Measurements from ENCODE around the gene ATP5MC2.
"Not testable (repeated sequence)": the region's sequence is repeated elsewhere in the genome, so short reads cannot be mapped to it uniquely, and the experiment has no call there.

The ATP5MC2 gene

DNA sequence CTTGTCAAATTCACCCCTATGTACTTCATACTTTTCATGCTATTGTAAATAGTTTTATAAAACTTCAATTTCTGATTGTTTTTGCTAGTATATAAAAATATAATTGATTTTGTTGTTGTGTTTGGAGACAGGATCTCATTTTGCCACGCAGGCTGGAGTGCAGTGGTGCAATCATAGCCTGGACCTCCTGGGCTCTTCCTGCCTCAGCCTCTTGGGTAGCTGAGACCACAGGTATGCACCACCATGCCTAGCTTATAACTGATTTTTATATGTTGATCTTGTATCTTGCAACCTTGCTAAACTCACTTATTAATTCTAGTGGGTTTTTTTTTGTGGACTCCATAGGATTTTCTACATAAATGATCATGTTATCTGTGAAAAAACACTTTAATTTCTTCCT, 23.5 kb downstream of the ATP5MC2 start:
- no peak for DNase-seq (ENCODE audit: low spot score)

DNA sequence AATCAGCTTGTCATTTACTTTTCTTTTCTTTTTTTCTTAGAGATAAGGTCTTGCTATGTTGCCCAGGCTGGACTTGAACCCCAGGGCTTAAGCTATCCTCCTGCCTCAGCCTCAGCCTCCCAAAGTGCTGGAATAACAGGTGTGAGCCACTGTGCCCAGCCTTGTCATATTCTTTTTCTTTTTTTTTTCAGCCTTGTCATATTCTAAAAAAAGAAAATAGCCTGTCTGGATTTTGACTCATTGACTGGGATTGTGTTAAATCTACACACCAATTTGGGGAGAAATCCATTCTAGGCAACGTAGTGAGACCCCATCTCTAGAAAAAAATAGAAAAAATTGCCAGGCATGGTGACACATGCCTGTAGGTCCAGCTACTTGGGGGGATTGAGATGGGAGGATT, 24.1 kb downstream of the ATP5MC2 start:
- no peak for DNase-seq (ENCODE audit: low spot score)

DNA sequence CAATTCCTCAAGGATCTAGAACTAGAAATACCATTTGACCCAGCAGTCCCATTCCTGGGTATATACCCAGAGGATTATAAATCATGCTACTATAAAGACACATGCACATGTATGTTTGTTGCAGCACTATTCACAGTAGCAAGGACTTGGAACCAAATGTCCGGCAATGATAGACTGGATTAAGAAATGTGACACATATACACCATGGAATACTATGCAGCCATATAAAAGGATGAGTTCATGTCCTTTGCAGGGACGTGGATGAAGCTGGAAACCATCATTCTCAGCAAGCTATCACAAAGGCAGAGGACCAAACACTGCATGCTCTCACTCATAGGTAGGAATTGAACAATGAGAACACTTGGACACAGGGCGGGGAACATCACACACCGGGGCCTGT, 29.6 kb downstream of the ATP5MC2 start:
- DNase-seq (ENCODE audit: low spot score), result not testable (repeated sequence)

DNA sequence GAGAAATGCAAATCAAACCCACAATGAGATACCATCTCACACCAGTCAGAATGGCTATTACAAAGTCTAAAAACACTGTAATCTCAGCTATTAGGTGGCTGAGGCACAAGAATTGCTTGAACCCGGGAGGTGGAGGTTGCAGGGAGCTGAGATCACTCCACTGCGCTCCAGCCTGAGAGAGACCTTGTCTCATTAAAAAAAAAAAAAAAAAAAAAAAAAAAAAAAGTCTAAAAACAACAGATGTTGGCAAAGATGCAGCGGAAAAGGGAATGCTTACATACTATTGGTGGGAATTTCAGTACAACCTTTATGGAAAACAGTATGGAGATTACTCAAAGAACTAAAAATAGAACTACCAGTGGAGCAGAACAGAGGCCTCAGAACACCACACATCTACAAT, 30.7 kb downstream of the ATP5MC2 start:
- DNase-seq (ENCODE audit: low spot score), result no peak

DNA sequence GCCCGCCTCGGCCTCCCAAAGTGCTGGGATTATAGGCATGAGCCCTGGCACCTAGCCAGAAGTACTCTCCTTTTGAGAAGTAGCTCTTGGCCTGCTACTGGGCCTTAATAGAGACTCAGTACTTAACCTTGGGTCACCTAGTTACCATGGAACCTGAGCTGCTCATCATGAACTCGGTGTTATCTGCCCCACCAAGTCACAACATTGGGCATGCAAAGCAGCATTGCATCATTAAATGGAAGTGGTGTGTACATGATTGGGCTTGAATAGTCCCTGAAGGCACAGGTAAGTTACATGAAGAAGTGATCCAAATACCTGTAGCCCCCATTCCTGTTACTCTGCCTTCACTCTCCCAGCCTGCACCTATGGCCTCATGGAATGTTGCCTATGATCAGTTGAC, 31.8 kb downstream of the ATP5MC2 start:
- DNase-seq (ENCODE audit: low spot score), result no peak

DNA sequence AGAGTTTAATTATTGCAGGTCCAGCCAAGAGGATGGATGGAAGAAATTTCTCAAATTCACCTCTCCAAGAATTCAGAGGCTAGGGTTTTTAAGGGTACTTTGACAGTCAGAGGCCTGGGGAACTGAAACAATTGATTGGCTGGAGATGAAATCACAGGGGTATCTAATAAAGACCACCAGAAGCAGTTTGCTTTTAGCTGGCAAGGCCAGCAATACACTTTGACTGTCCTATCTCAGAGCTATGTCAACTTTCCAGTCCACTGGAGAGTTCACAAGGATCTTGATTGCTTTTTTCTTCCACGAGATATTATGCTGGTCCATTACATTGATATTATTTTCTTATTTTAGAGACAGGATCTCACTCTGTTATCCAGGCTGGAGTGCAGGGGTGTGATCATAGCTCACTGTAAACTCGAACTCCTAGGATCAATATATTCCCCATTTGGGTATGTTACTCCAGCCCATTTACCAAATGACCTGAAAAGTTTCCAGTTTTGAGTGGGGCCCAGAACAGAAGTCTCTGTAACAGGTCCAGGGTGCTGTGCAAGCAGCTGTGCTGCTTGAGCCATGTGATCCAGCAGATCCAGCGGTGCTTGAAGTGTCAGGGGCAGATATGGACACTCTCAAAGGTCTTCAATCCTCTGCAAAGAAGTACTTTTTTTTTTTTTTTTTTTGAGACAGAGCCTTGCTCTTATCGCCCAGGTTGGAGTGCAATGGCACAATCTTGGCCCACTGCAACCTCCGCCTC, 32.5 kb downstream of the ATP5MC2 start:
- DNase-seq (ENCODE audit: low spot score), result no peak

DNA sequence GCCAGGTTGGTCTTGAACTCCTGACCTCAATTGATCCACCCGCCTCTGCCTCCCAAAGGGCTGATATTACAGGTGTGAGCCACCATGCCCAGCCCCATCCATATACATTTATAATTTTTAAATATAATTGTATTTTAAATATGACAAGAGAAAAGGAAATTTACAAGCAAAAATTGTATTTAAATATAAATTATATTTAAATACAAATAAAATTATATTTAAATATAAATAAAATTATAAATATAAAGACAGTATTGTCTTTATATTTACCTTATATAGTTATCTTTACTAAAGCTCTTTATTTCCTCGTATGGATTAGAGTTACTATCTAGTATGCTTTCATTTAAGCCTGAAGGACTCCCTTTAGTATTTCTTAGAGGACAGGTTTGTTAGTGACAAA, 37.8 kb downstream of the ATP5MC2 start:
- DNase-seq (ENCODE audit: low spot score), result no peak

DNA sequence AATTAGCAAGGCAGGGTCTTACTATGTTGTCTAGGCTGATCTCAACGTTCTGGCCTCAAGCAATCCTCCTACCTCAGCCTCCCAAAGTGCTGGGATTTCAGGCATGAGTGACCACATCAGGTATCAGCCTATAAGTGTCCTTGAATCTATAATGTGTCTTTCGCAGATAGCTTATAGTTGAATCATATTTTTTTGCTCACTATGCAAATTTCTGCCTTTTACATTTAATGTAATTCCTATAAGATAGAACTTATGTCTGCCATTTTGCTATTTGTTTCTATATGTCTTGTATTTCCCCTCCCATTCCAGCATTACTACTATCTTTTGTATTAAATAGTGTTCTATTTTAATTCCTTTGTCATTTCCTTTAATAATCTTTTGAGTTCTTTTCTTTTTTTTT, 39.2 kb downstream of the ATP5MC2 start:
- no peak for DNase-seq (ENCODE audit: low spot score)

DNA sequence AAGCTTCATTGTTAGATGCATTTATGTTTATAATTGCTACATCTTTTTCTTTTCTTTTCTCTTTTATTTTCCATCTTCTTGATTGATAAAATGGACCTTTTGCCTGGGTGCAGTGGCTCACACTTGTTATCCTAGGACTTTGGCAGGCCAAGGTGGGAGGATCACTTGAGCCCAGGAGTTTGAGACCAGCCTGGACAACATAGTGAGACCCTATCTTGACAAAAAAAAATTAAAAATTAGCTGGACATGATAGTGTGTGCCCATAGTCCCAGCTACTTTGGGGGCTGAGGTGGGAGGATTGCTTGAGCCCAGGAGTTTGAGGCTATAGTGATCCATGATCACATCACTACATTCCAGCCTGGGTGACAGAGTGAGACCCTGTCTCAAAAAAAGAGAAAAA, 40.2 kb downstream of the ATP5MC2 start:
- not testable (repeated sequence) for DNase-seq (ENCODE audit: low spot score)

DNA sequence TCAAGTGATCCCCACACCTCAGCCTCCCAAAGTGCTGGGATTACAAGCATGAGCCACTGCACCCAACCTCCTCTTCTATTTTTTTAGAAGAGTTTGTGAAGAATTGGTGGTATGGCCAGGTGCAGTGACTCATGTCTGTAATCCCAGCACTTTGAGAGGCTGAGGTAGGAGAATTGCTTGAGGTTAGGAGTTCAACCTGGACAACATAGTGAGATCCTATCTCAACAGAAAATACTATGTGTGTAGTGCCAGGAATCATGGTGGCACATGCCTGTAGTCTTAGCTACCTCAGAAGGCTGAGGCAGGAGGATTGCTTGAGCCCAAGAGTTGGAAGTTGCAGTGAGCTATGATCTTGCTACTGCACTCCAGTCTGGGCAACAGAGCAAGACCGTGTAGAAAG, 44.2 kb downstream of the ATP5MC2 start:
- no peak for DNase-seq (ENCODE audit: low spot score)

DNA sequence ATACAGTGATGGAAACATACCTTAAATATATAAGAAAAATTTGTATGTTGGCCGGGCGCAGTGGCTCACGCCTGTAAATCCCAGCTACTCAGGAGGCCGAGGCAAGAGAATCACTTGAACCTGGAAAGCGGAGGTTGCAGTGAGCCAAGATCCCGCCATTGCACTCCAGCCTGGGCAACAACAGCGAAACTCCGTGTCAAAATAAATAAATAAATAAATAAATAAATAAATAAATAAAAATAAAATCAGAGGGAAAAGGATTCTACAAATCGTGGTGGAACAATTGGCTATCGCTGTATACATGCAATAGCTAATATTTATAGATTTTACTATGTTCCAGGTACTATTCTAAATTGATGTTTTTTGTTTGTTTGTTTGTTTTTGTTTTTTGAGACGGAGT, 48.0 kb downstream of the ATP5MC2 start:
- DNase-seq (ENCODE audit: low spot score), result no peak

DNA sequence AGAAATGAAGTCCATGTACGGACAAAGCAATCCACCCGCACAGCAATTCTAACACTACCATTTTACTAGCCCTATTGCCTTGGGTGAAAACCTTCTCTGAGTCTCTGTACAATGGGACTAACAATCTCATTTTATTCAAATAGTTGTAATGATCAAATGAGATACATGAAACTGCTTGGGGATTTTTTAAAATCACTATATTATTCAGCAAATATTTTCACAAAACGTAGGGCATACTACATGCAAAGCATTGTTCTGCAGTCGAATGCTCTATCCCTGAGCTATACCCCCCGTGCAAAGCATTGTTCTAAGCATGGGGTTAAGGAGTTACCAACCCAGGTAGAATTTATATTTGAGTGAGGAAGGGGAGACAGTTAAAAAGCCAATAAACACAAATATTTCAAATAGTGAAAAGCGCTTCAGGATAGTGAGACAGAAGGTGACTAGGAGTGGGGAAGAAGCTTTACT, 49.1 kb downstream of the ATP5MC2 start:
- no peak for DNase-seq (ENCODE audit: low spot score)

DNA sequence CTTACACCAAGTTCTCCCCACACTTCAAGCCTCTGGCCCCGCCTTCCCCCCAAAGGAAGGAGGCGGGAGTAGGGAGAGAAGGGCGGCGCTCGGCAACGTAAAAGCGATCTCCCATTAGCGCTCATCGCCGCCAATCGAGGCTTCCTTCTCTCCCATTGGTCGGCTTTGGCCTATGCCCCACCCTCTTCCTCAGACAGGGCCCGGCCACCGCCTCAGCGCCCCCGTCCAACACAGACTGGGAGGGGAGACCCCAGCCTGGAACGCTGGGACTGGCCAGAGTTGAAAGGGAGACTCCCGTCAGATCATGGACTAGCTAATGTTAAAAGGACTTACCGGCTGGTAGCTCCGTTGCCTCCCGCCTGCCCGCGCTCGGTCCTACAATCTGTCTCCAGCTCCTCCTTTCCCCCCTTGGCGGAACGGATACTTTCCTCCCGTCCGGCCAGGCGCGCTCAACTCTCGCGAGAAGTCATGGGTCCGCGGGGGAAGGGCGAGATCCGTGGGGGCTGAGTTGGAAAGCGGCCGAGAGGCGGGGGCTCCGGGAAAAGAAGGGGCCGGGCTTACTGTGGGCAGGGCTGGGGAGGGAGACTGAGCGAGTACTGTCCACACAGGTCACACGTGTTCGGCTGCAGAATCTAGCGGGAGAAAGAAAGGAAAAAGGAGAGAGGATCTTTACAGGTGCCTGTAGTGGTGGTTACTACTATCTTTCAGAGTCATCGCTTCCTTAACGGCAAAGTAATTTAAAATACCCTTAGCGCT, 49.8 kb downstream of the ATP5MC2 start, which contains the start of gene ATF7:
ATF7 (minus strand) TSS at position 437 of the 756 bp plus-strand sequence. CDS start 25,382 bp downstream, outside the sequence.
- DNase-seq (ENCODE audit: low spot score), result peak; percentile 98

DNA sequence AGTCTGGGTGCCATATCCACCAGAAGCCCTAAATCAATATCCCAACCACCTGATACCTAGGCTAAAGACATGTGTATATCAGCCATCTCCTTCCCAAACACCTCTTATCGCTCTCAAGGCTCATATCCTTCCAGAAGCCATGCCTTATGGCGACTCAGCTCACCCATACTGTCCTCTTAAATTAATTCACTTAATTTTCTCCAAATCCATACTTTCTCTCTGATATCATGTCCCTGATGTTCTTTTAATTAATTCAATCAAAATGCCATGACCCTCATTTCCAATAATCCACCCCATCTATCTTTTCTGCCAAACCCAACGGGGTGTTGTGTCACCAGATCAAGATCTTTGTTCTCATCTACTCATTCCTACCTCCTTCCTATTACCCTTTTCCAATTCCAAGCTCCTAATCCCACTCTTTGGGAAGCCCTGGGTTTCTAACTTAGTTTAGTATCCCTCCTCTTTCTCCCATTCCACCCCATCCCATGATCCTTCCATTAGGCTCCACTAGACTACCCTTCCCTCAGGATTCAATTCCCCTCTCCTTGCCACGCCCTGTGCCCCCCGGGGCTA, 50.4 kb downstream of the ATP5MC2 start:
- no peak for DNase-seq (ENCODE audit: low spot score)

DNA sequence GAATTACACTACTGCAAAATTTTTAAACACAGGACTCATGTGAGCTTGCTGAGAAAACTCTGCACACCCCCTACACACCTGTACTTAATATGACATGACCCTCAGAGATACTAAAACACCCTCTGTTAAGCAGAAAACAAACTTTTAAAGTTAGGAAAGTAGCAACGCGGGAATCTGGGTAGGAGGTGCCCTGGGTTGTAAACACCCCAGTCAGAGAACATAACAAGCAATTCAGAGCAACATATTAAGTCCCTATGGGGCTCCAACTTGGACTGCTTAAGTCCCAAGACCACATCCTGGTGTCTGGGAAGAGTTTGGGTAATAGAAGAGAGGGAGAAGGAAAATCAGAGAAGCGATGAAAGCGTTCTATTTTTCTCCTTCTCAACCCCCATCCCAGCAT, 50.9 kb downstream of the ATP5MC2 start:
- DNase-seq (ENCODE audit: low spot score), result no peak

DNA sequence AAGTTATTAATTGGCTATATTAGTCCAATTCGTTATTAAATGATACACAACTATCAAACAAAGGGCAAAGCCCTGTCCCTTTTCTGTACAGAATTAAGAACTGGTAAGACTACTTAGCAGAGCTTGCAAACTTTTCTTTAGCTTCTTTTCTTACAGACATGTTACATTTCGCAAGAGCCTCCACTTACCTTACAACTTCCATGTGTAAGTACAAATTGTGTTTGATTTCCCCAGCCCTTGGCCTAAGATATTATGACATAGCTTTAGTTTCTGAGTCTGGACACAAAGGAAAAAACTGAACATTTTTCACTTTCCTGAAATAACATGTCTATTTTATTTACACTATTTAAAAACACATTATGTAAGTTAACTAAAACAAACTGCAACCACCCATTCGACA, 51.4 kb downstream of the ATP5MC2 start:
- no peak for DNase-seq (ENCODE audit: low spot score)

DNA sequence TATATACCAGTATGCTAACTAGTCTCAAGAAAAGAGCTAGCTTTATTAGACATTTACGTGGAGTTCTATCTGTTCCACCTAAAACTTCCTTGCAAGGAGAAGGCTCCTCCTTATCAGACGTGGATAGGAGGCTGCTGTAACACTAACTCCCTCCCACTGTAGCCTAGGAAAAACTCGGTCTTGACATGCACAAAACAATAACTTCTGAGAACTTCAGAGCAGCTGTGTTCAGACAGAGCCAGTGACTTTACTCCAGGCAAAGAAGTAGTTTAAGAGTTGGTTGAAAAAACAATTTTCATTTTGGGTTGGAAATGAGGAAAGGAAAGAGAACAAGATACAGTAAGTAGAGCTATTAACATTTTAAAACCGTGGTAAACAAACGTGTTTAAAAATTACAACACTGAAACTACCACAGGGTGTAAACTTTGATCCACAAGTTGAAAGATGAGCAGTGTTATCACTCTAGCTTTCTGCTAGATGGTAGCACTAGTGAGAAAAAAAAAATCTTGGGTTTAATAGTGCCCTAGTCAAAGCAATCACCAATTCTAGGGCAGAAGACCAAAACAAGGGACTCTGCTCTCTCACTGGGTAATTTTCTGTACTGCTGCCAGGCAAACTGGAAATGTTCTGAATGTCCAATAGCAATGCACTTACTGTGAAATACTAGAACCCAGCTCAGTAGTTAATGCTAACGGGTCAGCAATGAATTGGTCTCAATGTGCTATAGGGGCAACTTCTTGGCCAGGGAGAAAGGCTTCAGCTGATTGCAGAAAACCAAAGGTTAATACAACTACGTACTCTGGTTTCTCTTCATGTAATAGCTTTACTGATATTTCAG, 52.1 kb downstream of the ATP5MC2 start:
- no peak for DNase-seq (ENCODE audit: low spot score)

DNA sequence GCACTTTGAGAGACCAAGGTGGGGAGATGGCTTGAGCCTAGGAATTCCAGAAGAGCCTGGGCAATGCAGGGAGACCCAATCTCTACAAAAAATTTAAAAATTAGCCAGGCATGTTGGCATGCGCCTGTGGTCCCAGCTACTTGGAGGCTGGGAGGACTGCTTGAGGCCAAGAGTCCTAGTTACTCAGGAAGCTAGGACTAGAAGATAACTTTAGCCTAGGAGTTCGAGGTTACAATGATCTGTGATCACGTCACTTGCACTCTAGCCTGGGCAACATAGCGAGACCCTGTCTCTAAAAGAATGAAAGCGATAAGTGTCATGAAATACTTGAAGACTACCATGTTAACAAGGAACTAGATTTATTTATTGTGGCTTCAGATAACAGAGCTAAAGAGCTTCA, 53.2 kb downstream of the ATP5MC2 start:
- DNase-seq (ENCODE audit: low spot score), result no peak

DNA sequence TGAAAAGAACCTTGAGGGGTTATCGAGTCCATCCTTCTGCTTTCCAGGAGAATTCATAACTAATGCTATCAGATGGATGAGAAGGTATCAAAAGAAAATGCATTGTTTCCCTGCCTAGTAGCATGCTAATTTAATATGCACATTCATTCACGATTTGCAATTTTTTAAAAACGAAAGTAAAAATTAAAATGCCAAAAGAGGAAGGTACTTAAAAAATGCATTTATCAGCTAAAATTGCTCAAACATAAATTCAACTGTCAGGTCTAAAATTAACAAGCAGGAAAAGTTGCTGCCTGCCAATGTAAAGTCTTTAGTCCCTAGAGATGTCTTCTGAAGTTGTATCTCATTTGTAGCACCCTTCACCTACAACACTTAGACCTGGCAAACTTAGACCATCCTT, 57.6 kb downstream of the ATP5MC2 start:
- DNase-seq (ENCODE audit: low spot score), result no peak

DNA sequence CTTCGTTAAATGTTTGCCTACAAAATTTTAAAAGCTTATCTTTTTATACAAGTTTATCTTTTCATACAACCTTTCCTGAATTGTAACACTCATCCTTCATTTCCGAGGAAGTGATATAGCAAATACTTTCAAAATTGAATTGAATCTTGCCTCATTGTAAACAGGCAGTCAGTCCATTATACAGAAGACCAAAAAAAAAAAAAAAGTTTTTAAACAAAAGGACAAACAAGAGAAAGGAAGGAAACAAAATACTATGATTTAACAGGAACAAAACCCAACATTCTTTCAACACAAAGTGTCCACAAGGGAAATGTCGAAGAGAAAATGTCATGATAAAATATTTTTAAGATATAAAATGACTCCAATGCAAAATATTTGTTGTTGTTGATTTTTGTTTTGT, 58.2 kb downstream of the ATP5MC2 start:
- no peak for DNase-seq (ENCODE audit: low spot score)

DNA sequence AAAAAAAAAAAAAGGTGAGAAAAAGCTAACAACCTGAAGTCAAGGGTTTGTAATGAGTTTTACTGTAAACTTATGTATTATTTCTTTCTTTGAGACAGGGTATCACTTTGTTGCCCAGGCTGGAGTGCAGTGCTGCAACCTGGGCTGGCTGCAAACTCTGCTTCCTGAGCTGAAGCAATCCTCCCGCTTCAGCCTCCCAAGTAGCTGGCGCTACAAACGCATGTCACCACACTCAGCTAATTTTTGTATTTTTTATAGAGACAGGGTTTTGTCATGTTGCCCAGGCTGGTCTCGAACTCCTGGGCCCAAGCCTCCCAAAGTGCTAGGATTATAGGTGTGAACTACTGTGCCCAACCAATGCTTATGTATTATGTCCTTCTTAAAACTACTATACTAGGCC, 58.9 kb downstream of the ATP5MC2 start:
- DNase-seq (ENCODE audit: low spot score), result no peak
